Amygdala (tissue), 56 donors: ENCODE results near the gene CYRIA.

ENCODE experiments used
- DNase-seq, 56 donors: peaks; one replicate each; lab custom pipeline; 2025; lab: John Stamatoyannopoulos, UW

CYRIA gene

GRCh38 chr2:16652296-16653082 lies 13.1 kb downstream of the CYRIA start:
- DNase-seq = peak in 11 of 56 donors; percentile 30 to 51 (median 37)

- DNase-seq = peak in 2 of 56 donors; percentile 26 to 30
These were observed 15.1 kb downstream of the CYRIA start for GRCh38 chr2:16650287-16651249.

GRCh38 chr2:16649353-16650286 lies 16.0 kb downstream of the CYRIA start:
- no peak for DNase-seq

- no peak for DNase-seq
These were observed 17.5 kb downstream of the CYRIA start for GRCh38 chr2:16647992-16648617.

- no peak for DNase-seq
These were observed 19.7 kb downstream of the CYRIA start for GRCh38 chr2:16645775-16646559.

GRCh38 chr2:16645088-16645487 lies 20.5 kb downstream of the CYRIA start:
- DNase-seq = no peak

GRCh38 chr2:16644221-16644925 lies 21.3 kb downstream of the CYRIA start:
- no peak for DNase-seq

GRCh38 chr2:16643099-16643498 lies 22.5 kb downstream of the CYRIA start:
- no peak for DNase-seq

- DNase-seq = no peak
These were observed 23.5 kb downstream of the CYRIA start for GRCh38 chr2:16642088-16642487.

- no peak for DNase-seq
These were observed 24.1 kb downstream of the CYRIA start for GRCh38 chr2:16641509-16641908.

GRCh38 chr2:16640867-16641266 lies 24.8 kb downstream of the CYRIA start:
- DNase-seq = no peak

GRCh38 chr2:16640001-16640700 lies 25.5 kb downstream of the CYRIA start:
- DNase-seq = peak in 3 of 56 donors; percentile 19 to 40 (median 35)

- DNase-seq = peak in 1 of 56 donors; percentile 26
These were observed 26.2 kb downstream of the CYRIA start for GRCh38 chr2:16639431-16639830.

- DNase-seq = peak in 4 of 56 donors; percentile 26 to 41 (median 31)
These were observed 26.7 kb downstream of the CYRIA start for GRCh38 chr2:16638946-16639345.

GRCh38 chr2:16637304-16637703 lies 28.3 kb downstream of the CYRIA start:
- DNase-seq = no peak

GRCh38 chr2:16635791-16636699 lies 29.6 kb downstream of the CYRIA start:
- peak in 24 of 56 donors; percentile 23 to 66 (median 38) for DNase-seq
